ENCODE results near the gene ITPRIPL2.

- TF ChIP-seq POLR2AphosphoS5 (IDR thresholded peaks at IDR 0.05; ENCODE audit: low read depth, low read length) (no peak), POLR2A (IDR thresholded peaks at IDR 0.05; ENCODE audit: low read depth, low read length) (no peak), TAF1 (IDR thresholded peaks at IDR 0.05; ENCODE audit: low read depth, low read length) (no peak), POU2F2 (IDR thresholded peaks at IDR 0.05; ENCODE audit: low read depth, low read length) (no peak)
Observed at GRCh38 chr16:19133600-19133999, 19.8 kb downstream of the ITPRIPL2 start.

Measured in GM12891 (cell line).